Ectodermal cell (in vitro differentiated cells): ENCODE measurements around the gene ALG12.

Experiments
- H3K27ac ChIP-seq: 2 replicates; pipeline ENCODE4 v1.7.0; 2013; ENCODE audit warnings: mild to moderate bottlenecking, low read depth, low read length; ENCODE audit not compliant: insufficient read depth, poor library complexity, severe bottlenecking
- H3K27me3 ChIP-seq: 2 replicates; pipeline ENCODE4 v1.7.0; 2013; ENCODE audit warnings: mild to moderate bottlenecking, low read length; ENCODE audit not compliant: insufficient read depth, control insufficient read depth, poor library complexity, severe bottlenecking
- H3K36me3 ChIP-seq: one replicate; pipeline ENCODE4 v1.7.0; 2013; ENCODE audit warnings: low read length; ENCODE audit not compliant: control insufficient read depth, insufficient read depth
- H3K4me1 ChIP-seq: one replicate; pipeline ENCODE4 v1.7.0; 2013; ENCODE audit warnings: low read length; ENCODE audit not compliant: control insufficient read depth, insufficient read depth
- H3K4me3 ChIP-seq: 2 replicates; pipeline ENCODE4 v1.7.0; 2013; ENCODE audit warnings: low read depth, low read length, control low read depth; ENCODE audit not compliant: insufficient read depth
- H3K9me3 ChIP-seq: 2 replicates; pipeline ENCODE4 v1.7.0; 2013; ENCODE audit warnings: mild to moderate bottlenecking, low read length, moderate library complexity; ENCODE audit not compliant: control insufficient read depth
- WGBS, 2 experiments: methylation state at CpG; one replicate each; pipeline ENCODE4 v1.1.7; 2013; ENCODE audit warnings: missing lambda C conversion rate in 2 of 2; 5-methylcytosine and 5-hydroxymethylcytosine counted together

ALG12 gene

GRCh38 chr22:49879871-49880270 is 38.4 kb downstream of the ALG12 start:
- no peaks in the 10 kb centered on the region for H3K27me3 ChIP-seq
- peaks cover 14% of the 10 kb centered on the region for H3K36me3 ChIP-seq
- H3K4me1 ChIP-seq, result no peaks in the 10 kb centered on the region
- H3K4me3 ChIP-seq, result no peak overlapping the region
- 89 to 91% methylated on average over 9 of the region's 9 CpGs for WGBS, 2 experiments
- no peaks in the 10 kb centered on the region for H3K9me3 ChIP-seq
- no peak overlapping the region for H3K27ac ChIP-seq

GRCh38 chr22:49878206-49878605 is 40.0 kb downstream of the ALG12 start:
- WGBS, 2 experiments, result 96 to 97% methylated on average over 8 of the region's 8 CpGs
- H3K36me3 ChIP-seq, result peaks cover 3% of the 10 kb centered on the region
- no peaks in the 10 kb centered on the region for H3K4me1 ChIP-seq
- H3K9me3 ChIP-seq, result no peaks in the 10 kb centered on the region
- no peak overlapping the region for H3K27ac ChIP-seq
- H3K27me3 ChIP-seq, result no peaks in the 10 kb centered on the region
- no peak overlapping the region for H3K4me3 ChIP-seq

GRCh38 chr22:49877642-49878041 is 40.6 kb downstream of the ALG12 start:
- H3K27me3 ChIP-seq, result no peaks in the 10 kb centered on the region
- no peak overlapping the region for H3K4me3 ChIP-seq
- H3K27ac ChIP-seq, result no peak overlapping the region
- H3K9me3 ChIP-seq, result no peaks in the 10 kb centered on the region
- 97 to 98% methylated on average over 7 of the region's 7 CpGs for WGBS, 2 experiments
- H3K36me3 ChIP-seq, result peaks cover 3% of the 10 kb centered on the region
- no peaks in the 10 kb centered on the region for H3K4me1 ChIP-seq

GRCh38 chr22:49873228-49873940 is 44.9 kb downstream of the ALG12 start:
- no peak overlapping the region for H3K4me3 ChIP-seq
- H3K36me3 ChIP-seq, result peaks cover 3% of the 10 kb centered on the region
- no peaks in the 10 kb centered on the region for H3K4me1 ChIP-seq
- H3K9me3 ChIP-seq, result no peaks in the 10 kb centered on the region
- H3K27ac ChIP-seq, result no peak overlapping the region
- 94% methylated on average over 14 to 15 of the region's 16 CpGs for WGBS, 2 experiments
- no peaks in the 10 kb centered on the region for H3K27me3 ChIP-seq

GRCh38 chr22:49872347-49872746 is 45.9 kb downstream of the ALG12 start:
- H3K4me3 ChIP-seq, result no peak overlapping the region
- H3K36me3 ChIP-seq, result peaks cover 6% of the 10 kb centered on the region
- H3K27me3 ChIP-seq, result no peaks in the 10 kb centered on the region
- no peaks in the 10 kb centered on the region for H3K9me3 ChIP-seq
- H3K27ac ChIP-seq, result no peak overlapping the region
- 93 to 95% methylated on average over 7 of the region's 7 CpGs for WGBS, 2 experiments
- no peaks in the 10 kb centered on the region for H3K4me1 ChIP-seq

- no peaks in the 10 kb centered on the region for H3K4me1 ChIP-seq
- WGBS, 2 experiments, result 96% methylated on average over 4 of the region's 4 CpGs
- H3K27me3 ChIP-seq, result no peaks in the 10 kb centered on the region
- H3K36me3 ChIP-seq, result peaks cover 11% of the 10 kb centered on the region
- H3K4me3 ChIP-seq, result no peak overlapping the region
- H3K27ac ChIP-seq, result no peak overlapping the region
- no peaks in the 10 kb centered on the region for H3K9me3 ChIP-seq
Measured at GRCh38 chr22:49871482-49871881, 46.8 kb downstream of the ALG12 start.

DNA sequence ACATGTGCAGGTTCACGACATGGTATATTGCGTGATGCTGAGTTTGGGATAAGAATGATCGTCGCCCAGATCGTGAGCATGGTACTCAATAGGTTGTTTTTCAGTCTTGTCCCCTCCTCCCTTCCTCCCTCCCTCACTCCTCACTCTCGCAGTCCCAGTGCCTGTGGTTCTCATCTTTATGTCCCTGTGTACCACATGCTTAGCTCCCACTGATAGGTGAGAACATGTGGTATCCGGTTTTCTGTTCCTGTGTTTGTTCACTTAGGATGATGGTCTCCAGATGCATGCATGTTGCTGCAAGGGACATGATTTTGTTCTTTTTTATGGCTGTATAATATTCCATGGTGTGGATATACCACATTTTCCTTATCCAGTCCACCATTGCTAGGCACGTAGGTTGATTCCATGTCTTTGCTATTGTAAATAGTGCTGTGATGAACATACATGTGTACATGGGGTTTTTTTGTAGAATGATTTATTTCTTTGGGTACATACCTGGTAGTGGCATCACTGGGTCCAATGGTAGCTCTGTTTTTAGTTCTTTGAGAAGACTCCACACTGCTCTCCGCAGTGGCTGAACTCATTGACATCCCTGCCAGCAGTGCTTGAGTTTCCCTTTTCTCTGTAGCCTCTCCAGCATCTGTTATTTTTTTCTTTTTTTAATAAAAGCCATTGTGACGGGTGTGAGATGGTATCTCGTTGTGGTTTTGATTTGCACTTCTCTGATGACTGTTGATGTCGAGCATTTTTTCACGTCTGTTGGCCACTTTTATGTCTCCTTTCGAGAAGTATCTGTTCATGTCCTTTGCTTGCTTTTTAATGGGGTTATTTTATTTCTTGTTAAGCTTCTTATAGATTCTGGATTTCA is 48.2 kb downstream of the ALG12 start:
- H3K4me3 ChIP-seq, result no peak overlapping the region
- H3K4me1 ChIP-seq, result no peaks in the 10 kb centered on the region
- H3K27ac ChIP-seq, result no peak overlapping the region
- no peaks in the 10 kb centered on the region for H3K9me3 ChIP-seq
- H3K36me3 ChIP-seq, result peaks cover 11% of the 10 kb centered on the region
- WGBS, 2 experiments, result 93 to 96% methylated on average over 14 of the region's 14 CpGs
- H3K27me3 ChIP-seq, result no peaks in the 10 kb centered on the region

- no peaks in the 10 kb centered on the region for H3K4me1 ChIP-seq
- H3K27me3 ChIP-seq, result no peaks in the 10 kb centered on the region
- H3K4me3 ChIP-seq, result no peak overlapping the region
- peaks cover 11% of the 10 kb centered on the region for H3K36me3 ChIP-seq
- no peaks in the 10 kb centered on the region for H3K9me3 ChIP-seq
- WGBS, 2 experiments, result 94 to 95% methylated on average over 16 to 17 of the region's 17 CpGs
- no peak overlapping the region for H3K27ac ChIP-seq
Measured at GRCh38 chr22:49869086-49869830, 49.0 kb downstream of the ALG12 start.

DNA sequence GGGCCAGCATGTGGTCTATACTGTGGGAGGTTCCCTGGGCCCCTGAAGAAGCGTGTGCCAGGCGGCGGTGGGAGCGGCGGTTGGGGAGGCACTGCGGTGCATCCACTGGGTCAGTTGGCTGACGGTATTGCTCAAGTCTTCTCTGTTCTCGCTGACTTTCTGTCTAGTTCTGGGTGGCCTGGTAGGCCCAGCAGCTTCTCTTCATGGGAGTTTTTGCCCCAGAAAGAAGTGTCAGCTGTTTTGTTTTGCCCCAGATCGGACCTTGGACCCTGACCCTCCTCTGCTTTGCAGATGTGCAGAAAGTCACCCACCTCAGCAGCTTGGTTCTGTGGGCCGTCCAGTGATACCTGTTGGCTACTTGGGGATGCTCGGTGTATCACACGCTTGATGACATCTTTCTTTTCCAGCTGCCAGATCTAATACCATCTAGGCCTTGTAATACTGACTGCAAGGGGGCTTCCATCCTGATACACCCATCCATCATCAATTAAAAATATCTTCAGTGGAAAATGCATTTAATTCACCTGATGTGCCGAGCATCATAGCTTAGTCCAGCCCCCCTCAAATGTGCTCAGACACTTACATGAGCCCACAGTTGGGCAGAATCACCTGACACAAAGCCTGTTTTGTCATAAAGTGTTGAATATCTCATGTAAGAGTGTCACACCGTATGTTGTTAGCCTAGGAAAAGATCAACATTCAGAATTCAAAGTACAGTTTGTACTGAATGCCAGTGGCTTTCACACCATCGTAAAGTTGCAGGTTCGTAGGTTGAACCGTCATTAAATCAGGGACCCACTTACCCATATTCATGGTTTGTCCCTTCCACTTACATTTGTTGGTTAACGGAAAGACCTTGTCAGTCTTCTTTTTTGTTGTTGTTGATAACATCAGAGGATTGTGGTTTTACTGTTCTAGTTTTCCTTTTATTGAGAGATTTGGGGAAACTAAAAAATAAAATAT is 50.7 kb downstream of the ALG12 start:
- 95 to 97% methylated on average over 18 of the region's 18 CpGs for WGBS, 2 experiments
- H3K27ac ChIP-seq, result no peak overlapping the region
- peaks cover 8% of the 10 kb centered on the region for H3K36me3 ChIP-seq
- no peaks in the 10 kb centered on the region for H3K9me3 ChIP-seq
- no peaks in the 10 kb centered on the region for H3K4me1 ChIP-seq
- no peak overlapping the region for H3K4me3 ChIP-seq
- H3K27me3 ChIP-seq, result no peaks in the 10 kb centered on the region
